Measurements from ENCODE around the gene SF1. TPM values are rescaled to one million over a fixed set of nuclear protein-coding genes. Genes with fewer than 3 reads are reported as not detected.

Gene SF1
- total and polyA plus RNA-seq, 11 donors: 59.2 to 349 (median 152) TPM

GRCh38 chr11:64796757-64797541 is 18.6 kb upstream of the SF1 start:
- intact Hi-C loops (cut with DNase I): no loop called here
- Histone ChIP-seq H3K27ac (no peak overlapping the region), H3K27me3 (no peaks in the 10 kb centered on the region), H3K4me3 (no peak overlapping the region), H3K4me1 (peaks cover 0 to 37% (median 9%) of the 10 kb centered on the region in 12 donors), H3K36me3 (peaks cover 0 to 30% (median 15%) of the 10 kb centered on the region in 9 donors), H3K9me3 (no peaks in the 10 kb centered on the region)
- no peak for TF ChIP-seq POLR2A (IDR thresholded peaks at IDR 0.05)
- no peak for TF ChIP-seq CTCF (IDR thresholded peaks at IDR 0.05)
- DNase-seq (no peak), ATAC-seq (no peak)
- WGBS, 4 donors: 87 to 93% (median 91%) methylated on average over 11 to 19 of the region's 19 CpGs

- no peak for DNase-seq
- TF ChIP-seq CTCF (IDR thresholded peaks at IDR 0.05) (no peak), POLR2A (IDR thresholded peaks at IDR 0.05) (no peak)
- H3K4me3 ChIP-seq: no peak overlapping the region
- intact Hi-C loops (cut with DNase I): no loop called here
- H3K27me3 ChIP-seq: no peaks in the 10 kb centered on the region
- peaks cover 0 to 30% (median 5%) of the 10 kb centered on the region in 12 donors for H3K4me1 ChIP-seq
- H3K9me3 ChIP-seq: no peaks in the 10 kb centered on the region
- no peak overlapping the region for H3K27ac ChIP-seq
- peaks cover 0 to 38% (median 15%) of the 10 kb centered on the region in 9 donors for H3K36me3 ChIP-seq
- 82 to 90% (median 86%) methylated on average over 15 to 19 of the region's 19 CpGs for whole genome bisulfite sequencing, 4 donors
- ATAC-seq: no peak
Measured at GRCh38 chr11:64796047-64796756, 17.9 kb upstream of the SF1 start.

DNA sequence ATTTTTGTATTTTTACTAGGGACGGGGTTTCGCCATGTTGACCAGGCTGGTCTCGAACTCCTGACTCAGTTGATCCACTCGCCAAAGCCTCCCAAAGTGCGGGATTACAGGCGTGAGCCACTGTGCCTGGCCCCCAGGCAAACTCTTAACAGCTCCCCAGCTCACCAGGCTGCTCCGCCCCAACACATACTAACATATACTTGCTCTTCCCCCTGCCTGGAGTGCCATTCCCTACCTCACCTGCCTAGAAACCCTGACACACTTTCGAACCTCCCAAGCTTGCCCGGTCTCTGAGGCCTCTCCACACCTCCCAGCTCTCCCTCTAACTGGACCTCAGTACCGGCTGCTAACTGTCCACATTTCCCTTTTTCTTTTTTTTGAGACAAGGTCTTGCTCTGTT is 16.2 kb upstream of the SF1 start:
- H3K9me3 ChIP-seq: no peaks in the 10 kb centered on the region
- no peak for ATAC-seq
- 93 to 97% (median 96%) methylated on average over 10 of the region's 10 CpGs for WGBS, 4 donors
- DNase-seq: no peak
- H3K4me3 ChIP-seq: no peak overlapping the region
- intact Hi-C loops (cut with DNase I): loop anchor here in 1 of 10 donors (5.0 kb wide), 1 partner anchor 98 kb away; no protein-coding TSS in a partner anchor
- H3K4me1 ChIP-seq: peaks cover 0 to 16% (median 5%) of the 10 kb centered on the region in 12 donors
- peaks cover 0 to 51% (median 26%) of the 10 kb centered on the region in 9 donors for H3K36me3 ChIP-seq
- peak overlapping the region in 2 of 12 donors; percentile 6 to 68 for H3K27ac ChIP-seq
- H3K27me3 ChIP-seq: no peaks in the 10 kb centered on the region
- no peak for TF ChIP-seq CTCF (IDR thresholded peaks at IDR 0.05)
